H1 (cell line): ENCODE results near the gene NDUFAF3. TPM values are rescaled to one million over a fixed set of nuclear protein-coding genes. Genes with fewer than 3 reads are reported as not detected.

Experiments used
- CTCF ChIA-PET: fragments of 300-600 bp; sonication (Branson Sonifier 250); formaldehyde crosslinking; loops from one replicate; lab custom pipeline; 2021; ENCODE audit not compliant: partially characterized antibody; lab: Charles Lee
- POLR2A ChIA-PET: fragments of 300-600 bp; sonication (Branson Sonifier 250); formaldehyde crosslinking; loops from one replicate; lab custom pipeline; 2021; ENCODE audit warnings: inconsistent platforms; ENCODE audit not compliant: partially characterized antibody; lab: Charles Lee
- DNase-seq, 2 experiments: peaks; one replicate each; pipeline versions ENCODE4 v3.0.0 to v3.0.0-alpha.2; 2010 to 2022; ENCODE audit warnings: low spot score in 2 of 2, low read depth in 1 of 2, mixed read lengths in 1 of 2
- FAIRE-seq: peaks from 2 replicates; lab custom pipeline; 2011; peaks lifted over from hg19 to GRCh38; lab: Jason Lieb, UNC
- H2AFZ ChIP-seq: 2 replicates; pipeline ENCODE4 v1.8.1; 2012; ENCODE audit warnings: low read length, inconsistent platforms
- H2AK5ac ChIP-seq: 2 replicates; pipeline ENCODE4 v1.6.1; 2013; ENCODE audit warnings: low read depth, low read length
- H2BK120ac ChIP-seq: replicated peaks from 2 replicates; pipeline ENCODE3; 2013; ENCODE audit warnings: low read depth, low read length, inconsistent platforms
- H2BK12ac ChIP-seq: 2 replicates; pipeline ENCODE4 v1.6.1; 2013; ENCODE audit warnings: low read depth, low read length
- H2BK15ac ChIP-seq: 2 replicates; pipeline ENCODE4 v1.6.1; 2013; ENCODE audit warnings: low read length
- H2BK20ac ChIP-seq: 2 replicates; pipeline ENCODE4 v1.6.1; 2013; ENCODE audit warnings: low read length
- H2BK5ac ChIP-seq: 2 replicates; pipeline ENCODE4 v1.6.1; 2013; ENCODE audit warnings: low read depth, low read length
- H3K14ac ChIP-seq: 2 replicates; pipeline ENCODE4 v1.6.1; 2013; ENCODE audit warnings: inconsistent platforms; ENCODE audit not compliant: insufficient read length
- H3K18ac ChIP-seq: 2 replicates; pipeline ENCODE4 v1.6.1; 2013; ENCODE audit warnings: low read length; ENCODE audit errors: extremely low read depth
- H3K23ac ChIP-seq: 2 replicates; pipeline ENCODE4 v1.6.1; 2013; ENCODE audit warnings: inconsistent platforms; ENCODE audit not compliant: insufficient read length
- H3K23me2 ChIP-seq: 2 replicates; pipeline ENCODE4 v1.6.1; 2013; ENCODE audit warnings: low read depth, low read length
- H3K27ac ChIP-seq: 2 replicates; pipeline ENCODE4 v1.6.1; 2011; ENCODE audit warnings: low read depth, low read length, inconsistent platforms
- H3K27me3 ChIP-seq, 4 experiments: replicated peaks in 1 of 4; 1 replicate in 1 of 4; 2 replicates in 3 of 4; pipeline versions ENCODE4 v1.6.1 to v1.8.1; 2011 to 2013; ENCODE audit warnings: low read length in 3 of 4, mild to moderate bottlenecking in 3 of 4, inconsistent platforms in 2 of 4, mixed read lengths in 2 of 4, moderate library complexity in 1 of 4; ENCODE audit not compliant: control insufficient read depth in 3 of 4, insufficient read depth in 3 of 4; ENCODE audit errors: extremely low read depth in 1 of 4
- H3K36me3 ChIP-seq, 4 experiments: 2 replicates each; pipeline versions ENCODE4 v1.6.1 to v1.8.1; 2011 to 2013; ENCODE audit warnings: mild to moderate bottlenecking in 4 of 4, low read length in 3 of 4, moderate library complexity in 2 of 4, control low read depth in 1 of 4, inconsistent platforms in 1 of 4; ENCODE audit not compliant: insufficient read depth in 4 of 4, control insufficient read depth in 2 of 4
- H3K4ac ChIP-seq: replicated peaks from 2 replicates; pipeline ENCODE3; 2013; ENCODE audit warnings: low read length, low read depth, mixed read lengths, inconsistent platforms; ENCODE audit not compliant: insufficient read length
- H3K4me1 ChIP-seq, 4 experiments: replicated peaks in 1 of 4; 1 replicate in 1 of 4; 2 replicates in 3 of 4; pipeline versions ENCODE4 v1.6.1 to v1.8.1; 2011 to 2013; ENCODE audit warnings: low read length in 3 of 4, inconsistent platforms in 2 of 4, mixed read lengths in 1 of 4; ENCODE audit not compliant: insufficient read depth in 4 of 4, control insufficient read depth in 3 of 4
- H3K4me2 ChIP-seq, 2 experiments: 2 replicates each; pipeline versions ENCODE4 v1.6.1 to v1.8.1; 2011 to 2013; ENCODE audit warnings: low read depth in 2 of 2, low read length in 2 of 2, control low read depth in 1 of 2, inconsistent platforms in 1 of 2, mild to moderate bottlenecking in 1 of 2; ENCODE audit not compliant: insufficient read depth in 1 of 2
- H3K4me3 ChIP-seq, 4 experiments: fragments of 200-600, 300-600 bp in 1 of 4; sonication (generic), shearing (Covaris generic), sonication (Bioruptor Twin) in 1 of 4; 2 replicates each; pipeline versions ENCODE4 v1.5.1 to v1.8.1; 2011 to 2016; ENCODE audit warnings: low read length in 4 of 4, low read depth in 3 of 4, control low read depth in 2 of 4, inconsistent platforms in 2 of 4, mild to moderate bottlenecking in 2 of 4, mixed read lengths in 1 of 4, moderate library complexity in 1 of 4; ENCODE audit not compliant: insufficient read depth in 2 of 4; ENCODE audit errors: extremely low read depth in 1 of 4
- H3K56ac ChIP-seq: replicated peaks from 2 replicates; pipeline ENCODE3; 2013; ENCODE audit warnings: low read depth, mild to moderate bottlenecking, mixed read lengths, low read length, inconsistent platforms; ENCODE audit not compliant: insufficient read length
- H3K79me1 ChIP-seq: 2 replicates; pipeline ENCODE4 v1.6.1; 2013; ENCODE audit warnings: low read depth, low read length, control low read depth
- H3K79me2 ChIP-seq, 2 experiments: 2 replicates each; pipeline versions ENCODE4 v1.6.1 to v1.8.1; 2012 to 2013; ENCODE audit warnings: low read length in 2 of 2, mild to moderate bottlenecking in 2 of 2, inconsistent platforms in 1 of 2; ENCODE audit not compliant: insufficient read depth in 2 of 2, control insufficient read depth in 1 of 2
- H3K9ac ChIP-seq, 4 experiments: replicated peaks in 1 of 4; 1 replicate in 1 of 4; 2 replicates in 3 of 4; pipeline versions ENCODE4 v1.6.1 to v1.8.1; 2011 to 2013; ENCODE audit warnings: low read depth in 3 of 4, low read length in 3 of 4, control low read depth in 2 of 4, mild to moderate bottlenecking in 2 of 4, moderate library complexity in 2 of 4, inconsistent platforms in 1 of 4; ENCODE audit errors: extremely low read depth in 1 of 4
- H3K9me3 ChIP-seq, 2 experiments: 2 replicates each; pipeline versions ENCODE4 v1.6.1 to v1.8.1; 2012 to 2013; ENCODE audit warnings: mild to moderate bottlenecking in 2 of 2, moderate library complexity in 2 of 2, control low read depth in 1 of 2, inconsistent platforms in 1 of 2, low read depth in 1 of 2, low read length in 1 of 2, mixed read lengths in 1 of 2; ENCODE audit not compliant: insufficient read depth in 2 of 2
- H4K20me1 ChIP-seq, 2 experiments: replicated peaks in 1 of 2; 2 replicates each; pipeline versions ENCODE3 to v1.8.1; 2011 to 2013; ENCODE audit warnings: inconsistent platforms in 2 of 2, low read length in 2 of 2, mild to moderate bottlenecking in 1 of 2; ENCODE audit not compliant: insufficient read depth in 2 of 2, control insufficient read depth in 1 of 2
- H4K5ac ChIP-seq: 2 replicates; pipeline ENCODE4 v1.6.1; 2013; ENCODE audit warnings: low read length, low read depth, mixed read lengths, inconsistent platforms; ENCODE audit not compliant: insufficient read length
- H4K8ac ChIP-seq: 2 replicates; pipeline ENCODE4 v1.8.0; 2013; ENCODE audit warnings: mild to moderate bottlenecking, moderate library complexity, low read length, inconsistent platforms; ENCODE audit not compliant: insufficient read depth; ENCODE audit errors: extremely low read depth
- H4K91ac ChIP-seq: replicated peaks from 2 replicates; pipeline ENCODE3; 2013; ENCODE audit warnings: low read length, mixed read lengths, inconsistent platforms; ENCODE audit not compliant: insufficient read length
- ASH2L ChIP-seq: fragments of 200-600, 300-600 bp; sonication (generic); IDR thresholded peaks from one replicate; pipeline ENCODE4 v1.7.1; 2017; ENCODE audit warnings: low read length
- BACH1 ChIP-seq: IDR thresholded peaks from 2 replicates; pipeline ENCODE4 v1.6.1; 2012; ENCODE audit warnings: low read length, improper control_type of control experiment
- CREB1 ChIP-seq: IDR thresholded peaks from 2 replicates; pipeline ENCODE4 v1.6.1; 2012; ENCODE audit warnings: inconsistent platforms
- GABPA ChIP-seq: IDR thresholded peaks from 2 replicates; pipeline ENCODE4 v1.6.1; 2011; ENCODE audit warnings: mild to moderate bottlenecking, low read length, moderate library complexity, borderline replicate concordance; ENCODE audit not compliant: insufficient read depth
- HDAC2 ChIP-seq, 2 experiments: fragments of 300-600 bp in 1 of 2; sonication (generic) in 1 of 2; IDR thresholded peaks; 2 replicates each; pipeline ENCODE4 v1.6.1; 2011 to 2012; ENCODE audit warnings: low read depth in 2 of 2, low read length in 2 of 2, mild to moderate bottlenecking in 2 of 2, moderate library complexity in 2 of 2, borderline replicate concordance in 1 of 2, inconsistent platforms in 1 of 2
- KDM4A ChIP-seq: IDR thresholded peaks from one replicate; pipeline ENCODE4 v1.7.1; 2012; ENCODE audit warnings: low read depth, mild to moderate bottlenecking, moderate library complexity, low read length, inconsistent platforms; ENCODE audit not compliant: severe bottlenecking
- KDM5A ChIP-seq: fragments of 200-600 bp; IDR thresholded peaks from 2 replicates; pipeline ENCODE4 v1.7.1; 2012; ENCODE audit warnings: mild to moderate bottlenecking, low read length, inconsistent platforms, mixed read lengths
- PHF8 ChIP-seq: fragments of 200-600 bp; sonication (generic); conservative IDR thresholded peaks from 2 replicates; pipeline ENCODE4 v1.7.1; 2012; ENCODE audit warnings: low read depth, mild to moderate bottlenecking, inconsistent platforms, low read length, moderate library complexity
- POLR2A ChIP-seq, 2 experiments: IDR thresholded peaks; 1 replicate in 1 of 2; 2 replicates in 1 of 2; pipeline ENCODE4 v1.6.1; 2011; ENCODE audit warnings: low read depth in 2 of 2, low read length in 2 of 2, mild to moderate bottlenecking in 2 of 2; ENCODE audit errors: control extremely low read depth in 1 of 2
- RXRA ChIP-seq: IDR thresholded peaks from 2 replicates; pipeline ENCODE4 v1.6.1; 2011; ENCODE audit warnings: low read depth, mild to moderate bottlenecking, low read length, moderate library complexity; ENCODE audit not compliant: insufficient read depth
- SIRT6 ChIP-seq: IDR thresholded peaks from one replicate; pipeline ENCODE4 v1.7.1; 2012; ENCODE audit warnings: low read length, inconsistent platforms
- SP2 ChIP-seq: IDR thresholded peaks from 2 replicates; pipeline ENCODE4 v1.6.1; 2012; ENCODE audit warnings: mild to moderate bottlenecking, low read length, inconsistent platforms
- WGBS, 2 experiments: shearing (Covaris generic) in 1 of 2; methylation state at CpG; one replicate each; pipeline versions ENCODE4 v1.1.6 to v1.1.7; 2013 to 2015; ENCODE audit warnings: low lambda C conversion rate in 2 of 2, mixed read lengths in 2 of 2, inconsistent platforms in 1 of 2, low coverage in 1 of 2, missing lambda C conversion rate in 1 of 2; ENCODE audit not compliant: insufficient replicate concordance in 2 of 2, insufficient coverage in 1 of 2, insufficient read length in 1 of 2; ENCODE audit errors: extremely low coverage in 1 of 2, missing lambda C conversion rate in 1 of 2; 5-methylcytosine and 5-hydroxymethylcytosine counted together
- polyA plus RNA-seq, 7 experiments: library from polyadenylated mRNA; depleted of rRNA in 3 of 7; stranded (reverse) in 5 of 7; unstranded in 2 of 7; fragments of >200 nt in 5 of 7; fragments of 200-250 nt in 2 of 7; gene quantifications; 1 replicate in 5 of 7; 2 replicates in 1 of 7; 4 replicates in 1 of 7; pipeline versions ENCODE4 v1.2.1 to v1.2.3, GENCODE V29; 2011 to 2013; ENCODE audit warnings: missing spikeins in 2 of 7, mixed read lengths in 2 of 7
- total RNA-seq: library from RNA; stranded (reverse); fragmentation: NEBNext Ultra II Directional; extraction: Animal tissue kit (Norgen Biotek cat#: 25700); gene quantifications from 2 replicates; pipeline ENCODE4 v1.2.1, GENCODE V29; 2021

The NDUFAF3 gene
- total and polyA plus RNA-seq, 2 of the 8 experiments (the other 6 are each of a cell fraction or from before 2014, with no cell fraction given), result 27.8 to 45.5 TPM

DNA sequence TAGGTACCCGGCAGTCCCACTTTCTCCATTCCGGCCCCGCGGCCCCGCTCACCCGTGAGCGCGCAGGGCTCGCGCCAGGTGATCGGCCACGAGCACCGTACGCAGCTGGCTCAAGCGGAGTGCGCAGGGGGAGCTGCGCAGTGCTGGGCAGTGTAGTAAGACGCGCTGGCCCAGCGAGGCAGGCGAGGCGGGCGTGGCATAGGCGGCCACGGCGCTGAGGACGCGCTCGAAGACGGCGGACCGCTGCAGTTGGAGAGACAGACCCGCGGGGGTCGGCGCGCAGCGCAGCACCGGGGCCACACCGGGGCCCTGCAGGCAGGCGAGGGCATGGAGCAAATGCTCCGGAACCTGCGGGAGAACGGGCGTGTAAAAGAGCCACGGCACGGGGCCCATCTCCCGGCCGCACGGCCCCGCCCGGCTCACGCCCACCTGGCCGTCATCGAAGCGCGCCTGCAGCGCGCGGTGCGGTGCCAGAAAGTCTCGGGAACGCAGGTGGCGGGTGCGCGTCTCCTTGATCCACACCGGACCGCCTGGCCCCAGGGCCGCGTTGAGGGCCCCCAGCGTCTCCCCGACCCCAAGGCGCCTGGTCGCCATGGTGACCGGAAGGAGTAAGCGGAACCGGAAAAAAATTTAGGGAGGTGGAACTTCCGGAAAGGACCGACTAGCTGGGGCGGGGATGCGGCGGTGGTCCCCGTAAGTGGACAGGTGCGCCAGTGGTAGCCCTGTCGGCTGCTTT, 3.8 kb upstream of the NDUFAF3 start, which contains the start of gene DALRD3:
Gene DALRD3, minus strand, starts transcription at position 610 of the 736 bp plus-strand sequence. Its CDS starts 16 bp downstream, at position 594.
- Histone ChIP-seq H4K20me1 (peaks cover 23 to 26% of the 10 kb centered on the region in 2 experiments), H3K4ac (peak within 1 kb of the TSS; percentile 80), H3K4me2 (peak within 1 kb of the TSS; percentile 88 to 90), H3K23me2 (peaks cover 32% of the 10 kb centered on the region), H3K18ac (peak within 1 kb of the TSS; percentile 71), H4K5ac (peak within 1 kb of the TSS; percentile 73), H4K91ac (no peak within 1 kb of the TSS), H3K79me1 (peaks cover 8% of the 10 kb centered on the region), H2AK5ac (no peak within 1 kb of the TSS), H2BK5ac (peak within 1 kb of the TSS; percentile 90), H3K27ac (peak within 1 kb of the TSS; percentile 32; the same call in 1 of the 2 replicates), H3K9ac (peak within 1 kb of the TSS; percentile 36 to 54 (median 49)), H2BK12ac (no peak within 1 kb of the TSS), H2BK15ac (no peak within 1 kb of the TSS), H2BK120ac (no peak within 1 kb of the TSS), H3K23ac (no peak within 1 kb of the TSS), H3K36me3 (peaks cover 11 to 34% (median 19%) of the 10 kb centered on the region in 4 experiments), H3K27me3 (no peaks in the 10 kb centered on the region), H2AFZ (no peak within 1 kb of the TSS; the same call in 1 of the 2 replicates), H3K56ac (peak within 1 kb of the TSS; percentile 37), H3K9me3 (no peaks in the 10 kb centered on the region), H3K4me3 (peak within 1 kb of the TSS; percentile 44 to 77 (median 69)), H3K4me1 (peaks cover 0 to 21% (median 12%) of the 10 kb centered on the region in 4 experiments; a peak in 6 of 7 replicates), H2BK20ac (no peak within 1 kb of the TSS), H3K79me2 (peaks cover 0 to 23% of the 10 kb centered on the region in 2 experiments; a peak in 2 of 4 replicates), H4K8ac (peak within 1 kb of the TSS; percentile 93; the same call in 1 of the 2 replicates), H3K14ac (no peak within 1 kb of the TSS)
- ChIA-PET POLR2A (interaction anchor here (0.5 to 38.8 kb wide), 8 partner anchors 5 to 759 kb away, joined by 3 to 1518 read pairs (median 70); partner anchors contain the start of genes DALRD3, IMPDH2, NDUFAF3 and P4HTM), CTCF (interaction anchor here (2.1 to 24.3 kb wide), 3 partner anchors 14 to 152 kb away, joined by 7 to 467 read pairs (median 42); partner anchors contain the start of genes KLHDC8B, P4HTM and WDR6)
- FAIRE-seq (no peak), DNase-seq (peak; percentile 47 to 85)
- 2% methylated on average over 82 of the region's 85 CpGs; no CpG with 5 or more reads in 1 of the 2 experiments for WGBS, 2 experiments
- TF ChIP-seq KDM4A (peak; percentile 81), POLR2A (IDR thresholded peaks at IDR 0.05; ENCODE audit: control extremely low read depth in 1 of 2, low read depth in 2 of 2, low read length in 2 of 2) (peak in 1 of 2 experiments; percentile 26; a peak in 1 of 3 replicates), PHF8 (peak; percentile 59; the same call in 1 of the 2 replicates), HDAC2 (IDR thresholded peaks at IDR 0.05; ENCODE audit: borderline replicate concordance in 1 of 2, low read depth in 2 of 2, low read length in 2 of 2) (peak; percentile 20 to 93; a peak in 1 of 4 replicates), BACH1 (peak; percentile 10; the same call in 1 of the 2 replicates), SIRT6 (no peak), SP2 (no peak), GABPA (0 out of 2 replicates have a peak, but pooled peaks have one; percentile 79), ASH2L (peak; percentile 42), RXRA (no peak), CREB1 (peak; percentile 95), KDM5A (peak; percentile 33; the same call in 1 of the 2 replicates)
